ENCODE data around the gene SYNDIG1.

DNA sequence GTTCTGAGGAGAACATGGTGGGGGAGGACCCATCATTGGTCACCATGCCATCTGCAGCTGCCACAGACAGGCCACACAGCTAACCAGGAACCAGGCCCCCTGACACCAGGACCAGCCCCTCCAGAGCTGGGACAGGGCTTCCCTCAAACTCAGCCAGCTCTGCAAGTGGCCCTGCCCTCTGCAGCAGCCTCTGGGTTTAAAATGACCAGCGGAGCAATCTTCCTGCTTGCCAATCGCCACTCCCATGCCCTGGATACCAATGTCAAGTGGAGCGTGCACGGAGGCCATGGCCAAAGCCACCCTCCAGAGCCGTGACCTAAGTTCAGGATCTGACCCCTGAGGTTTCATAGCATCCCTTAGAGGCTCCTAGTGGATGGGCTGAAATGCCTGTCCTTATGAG, 199.4 kb downstream of the SYNDIG1 start:
- TF ChIP-seq, protein P1, sequence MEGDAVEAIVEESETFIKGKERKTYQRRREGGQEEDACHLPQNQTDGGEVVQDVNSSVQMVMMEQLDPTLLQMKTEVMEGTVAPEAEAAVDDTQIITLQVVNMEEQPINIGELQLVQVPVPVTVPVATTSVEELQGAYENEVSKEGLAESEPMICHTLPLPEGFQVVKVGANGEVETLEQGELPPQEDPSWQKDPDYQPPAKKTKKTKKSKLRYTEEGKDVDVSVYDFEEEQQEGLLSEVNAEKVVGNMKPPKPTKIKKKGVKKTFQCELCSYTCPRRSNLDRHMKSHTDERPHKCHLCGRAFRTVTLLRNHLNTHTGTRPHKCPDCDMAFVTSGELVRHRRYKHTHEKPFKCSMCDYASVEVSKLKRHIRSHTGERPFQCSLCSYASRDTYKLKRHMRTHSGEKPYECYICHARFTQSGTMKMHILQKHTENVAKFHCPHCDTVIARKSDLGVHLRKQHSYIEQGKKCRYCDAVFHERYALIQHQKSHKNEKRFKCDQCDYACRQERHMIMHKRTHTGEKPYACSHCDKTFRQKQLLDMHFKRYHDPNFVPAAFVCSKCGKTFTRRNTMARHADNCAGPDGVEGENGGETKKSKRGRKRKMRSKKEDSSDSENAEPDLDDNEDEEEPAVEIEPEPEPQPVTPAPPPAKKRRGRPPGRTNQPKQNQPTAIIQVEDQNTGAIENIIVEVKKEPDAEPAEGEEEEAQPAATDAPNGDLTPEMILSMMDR (IDR thresholded peaks at IDR 0.05; ENCODE audit: insufficient read depth, low read depth, low read length): no peak
- TF ChIP-seq EZH2 (IDR thresholded peaks at IDR 0.05; ENCODE audit: insufficient read depth, low read length): no peak

Data from astrocyte (in vitro differentiated cells and primary cell).